DMS153 treated with DMSO at 0.1 percent for 48 hours (cell line): ENCODE results near the gene VIPR1.
"Not testable (repeated sequence)": the region's sequence is repeated elsewhere in the genome, so short reads cannot be mapped to it uniquely, and the experiment has no call there.

Experiments
- DNase-seq: peaks from one replicate; lab custom pipeline; 2025; ENCODE audit not compliant: unreplicated experiment; lab: John Stamatoyannopoulos, UW

VIPR1 gene

DNA sequence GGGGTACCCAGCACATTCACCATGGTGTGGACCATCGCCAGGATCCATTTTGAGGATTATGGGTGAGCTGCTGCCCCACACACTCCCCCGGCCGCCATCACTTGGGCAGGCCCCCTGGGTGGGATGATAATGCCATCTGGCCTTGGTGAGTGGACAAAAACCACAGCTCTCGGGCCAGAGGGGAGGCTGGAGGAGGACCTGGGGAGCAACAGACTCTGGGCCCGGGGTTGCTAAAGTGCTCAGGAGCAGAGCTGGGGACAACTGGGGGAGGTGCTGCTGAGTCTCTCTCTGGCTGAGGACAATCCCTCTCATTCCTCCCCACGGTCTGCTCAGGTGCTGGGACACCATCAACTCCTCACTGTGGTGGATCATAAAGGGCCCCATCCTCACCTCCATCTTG, 29.0 kb downstream of the VIPR1 start:
- no peak for DNase-seq

GRCh38 chr3:42532229-42532628, 29.8 kb downstream of the VIPR1 start:
- no peak for DNase-seq

- no peak for DNase-seq
Measured at GRCh38 chr3:42533161-42533897, 30.9 kb downstream of the VIPR1 start.

- DNase-seq, result no peak
Measured at GRCh38 chr3:42535981-42536784, 33.7 kb downstream of the VIPR1 start.

- DNase-seq, result no peak
Measured at GRCh38 chr3:42537350-42537749, 34.9 kb downstream of the VIPR1 start.

DNA sequence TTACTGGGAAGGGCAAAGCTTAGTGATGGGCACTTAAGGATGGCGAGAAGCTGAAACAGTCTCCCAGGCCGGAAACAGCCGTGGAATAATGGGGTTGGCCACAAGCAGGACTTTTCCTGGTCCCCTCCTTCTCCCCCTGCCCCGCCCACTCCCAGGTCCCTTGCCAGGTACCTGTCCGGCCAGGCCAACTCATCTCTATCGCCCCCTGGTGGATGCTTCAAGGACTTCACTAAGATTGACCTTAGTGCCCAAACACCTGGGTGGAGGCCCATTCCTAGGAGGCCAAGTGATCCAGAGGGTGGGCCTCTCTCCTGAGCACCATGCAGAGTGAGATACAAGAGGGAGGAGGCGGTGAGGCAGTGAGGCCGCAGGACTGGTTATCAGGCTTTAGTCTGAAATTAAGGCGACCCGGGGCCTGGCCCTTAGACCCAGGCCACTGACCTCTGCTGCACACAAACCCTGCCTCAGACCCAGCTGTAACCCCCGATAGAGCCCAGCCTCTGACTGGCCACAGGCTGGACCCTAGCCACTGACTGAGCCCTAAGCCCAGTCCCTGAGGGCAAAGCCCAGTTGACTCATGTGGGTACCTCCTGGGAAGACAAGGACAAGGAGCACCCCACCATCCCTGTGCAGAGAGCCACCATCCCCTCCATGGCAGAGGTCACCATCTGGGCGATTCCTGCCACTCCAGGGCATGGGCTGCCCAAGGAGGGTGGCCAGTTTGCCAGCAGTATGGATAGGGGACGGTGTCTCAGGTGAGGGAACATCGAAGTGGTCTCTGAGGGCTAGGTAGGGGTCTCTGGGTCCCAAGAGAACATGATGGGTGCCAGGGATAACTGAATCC, 37.6 kb downstream of the VIPR1 start:
- no peak for DNase-seq

DNA sequence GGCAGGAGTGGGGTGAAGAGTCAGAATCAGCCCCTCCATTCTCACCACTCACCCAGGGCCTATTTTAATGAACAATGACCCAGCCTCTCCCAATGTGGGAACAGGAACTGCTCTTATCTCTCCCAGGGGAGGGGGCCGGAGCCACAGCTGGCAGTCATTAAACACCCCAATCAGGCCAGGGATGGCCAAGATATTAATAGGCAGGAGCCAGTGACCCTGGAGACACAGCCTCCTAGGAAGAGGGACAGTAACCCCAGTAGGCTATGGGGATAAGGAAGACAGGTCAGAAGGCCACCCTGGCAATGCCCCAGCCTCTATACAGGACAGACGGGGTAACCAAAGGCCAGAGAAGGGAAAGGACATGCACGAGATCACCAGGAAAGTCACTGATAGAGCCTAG, 38.6 kb downstream of the VIPR1 start:
- DNase-seq, result no peak

DNA sequence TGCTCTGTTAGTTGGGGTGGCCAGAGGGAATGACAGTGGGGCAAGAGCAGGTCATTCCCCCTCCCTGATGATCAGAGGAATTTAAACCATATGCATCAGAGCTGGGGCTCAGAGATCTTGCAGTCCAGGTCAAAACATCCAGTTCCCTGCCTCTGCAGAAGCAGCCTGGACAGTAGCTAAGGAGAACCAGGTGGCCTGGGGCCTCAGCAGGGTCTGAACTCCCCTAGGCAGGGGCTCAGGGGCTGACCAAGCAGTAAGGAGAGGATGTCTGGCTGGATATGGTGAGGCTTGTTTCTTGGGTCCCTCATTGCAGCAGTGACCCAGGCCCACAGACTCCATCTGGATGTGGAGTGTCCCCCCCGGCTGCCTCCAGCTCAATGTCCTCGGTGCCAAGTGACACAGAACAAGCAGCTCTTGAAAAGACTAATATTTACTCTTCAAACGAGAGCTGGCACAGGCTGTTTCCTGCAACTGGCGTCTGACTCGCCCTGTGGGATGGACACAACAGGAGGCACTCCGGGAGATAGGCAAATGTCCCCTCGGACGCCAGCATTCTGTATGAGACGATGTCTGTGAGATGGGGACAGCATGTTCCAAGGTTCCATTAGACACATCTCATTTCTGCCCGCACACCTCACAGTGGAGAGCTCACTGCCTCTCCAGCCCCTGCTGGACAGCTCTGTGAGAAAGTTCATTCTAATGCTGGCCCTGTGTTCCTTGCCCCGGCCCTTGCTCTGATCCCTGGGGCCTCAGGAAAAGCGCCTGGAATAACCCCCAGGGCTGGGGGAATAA, 42.2 kb downstream of the VIPR1 start:
- DNase-seq, result peak; percentile 29

GRCh38 chr3:42545284-42545900, 42.9 kb downstream of the VIPR1 start:
- DNase-seq, result no peak

GRCh38 chr3:42546691-42547213, 44.3 kb downstream of the VIPR1 start:
- DNase-seq, result no peak

GRCh38 chr3:42547401-42547945, 45.0 kb downstream of the VIPR1 start:
- DNase-seq, result peak; percentile 24

DNA sequence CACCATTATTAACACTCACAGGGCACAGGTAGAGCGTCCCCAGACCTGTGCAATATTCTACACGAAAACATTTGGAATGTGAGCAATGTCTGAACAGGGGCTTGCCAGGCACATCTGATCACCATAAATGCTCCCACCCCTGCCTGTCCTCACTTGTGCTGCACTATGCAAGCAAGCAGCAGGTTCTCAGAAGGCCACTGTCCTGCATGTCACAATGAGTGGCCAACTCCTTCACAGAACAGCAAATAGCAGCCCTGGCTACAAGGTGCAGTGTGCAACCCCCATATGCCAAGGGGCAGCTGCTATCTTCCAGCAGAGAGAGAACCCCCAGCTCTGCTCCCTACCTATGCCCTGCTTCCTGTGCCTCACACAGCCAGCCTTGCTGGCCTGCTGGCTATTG, 46.7 kb downstream of the VIPR1 start:
- DNase-seq, result no peak

- no peak for DNase-seq
Measured at GRCh38 chr3:42550250-42550649, 47.8 kb downstream of the VIPR1 start.

- DNase-seq, result no peak
Measured at GRCh38 chr3:42552830-42553229, 50.4 kb downstream of the VIPR1 start.

GRCh38 chr3:42556089-42556632, 53.7 kb downstream of the VIPR1 start:
- DNase-seq, result no peak

GRCh38 chr3:42556817-42557216, 54.4 kb downstream of the VIPR1 start:
- DNase-seq, result not testable (repeated sequence)

GRCh38 chr3:42557854-42558253, 55.4 kb downstream of the VIPR1 start:
- no peak for DNase-seq

DNA sequence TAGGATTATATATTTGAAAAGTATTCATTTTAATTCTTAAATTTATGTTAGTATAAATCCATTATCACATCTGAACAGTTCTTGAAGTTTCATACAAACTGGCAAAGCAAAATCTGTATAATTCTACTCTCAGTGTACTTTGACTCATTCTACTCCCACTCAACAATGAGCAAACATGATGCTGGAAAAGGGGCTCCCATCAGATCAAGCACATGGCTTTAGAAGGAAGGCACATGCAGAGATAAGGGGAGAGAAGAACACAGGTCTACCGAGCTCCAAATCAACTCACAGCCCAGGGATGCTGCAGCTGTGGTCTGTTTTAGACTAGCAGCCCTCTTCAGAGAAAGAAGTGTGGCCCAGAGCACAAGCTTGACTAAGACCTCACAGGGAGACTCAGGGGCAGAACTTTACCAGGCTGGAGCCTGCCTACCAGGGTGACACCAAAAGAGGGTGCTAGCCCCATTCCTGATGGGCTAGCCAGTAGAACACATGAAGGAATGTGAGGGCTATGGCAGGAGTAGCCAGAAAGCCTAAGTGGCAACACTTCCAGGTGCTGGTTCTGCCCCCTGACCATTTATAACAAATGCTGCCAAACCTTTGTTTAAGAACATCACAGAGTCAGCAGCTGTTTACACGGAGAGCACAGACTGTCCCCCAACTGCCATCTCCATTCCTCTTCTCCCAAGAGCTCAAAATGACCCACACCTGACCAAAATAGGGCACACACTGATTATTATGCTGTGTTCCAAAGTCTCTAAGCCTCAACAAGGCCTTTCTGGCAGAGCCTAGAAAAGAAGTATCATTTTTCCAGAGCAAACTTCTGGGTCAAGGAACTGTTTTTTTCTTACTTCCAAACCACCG, 59.8 kb downstream of the VIPR1 start:
- DNase-seq, result no peak
